ENCODE data around the gene ARHGAP9.

DNA sequence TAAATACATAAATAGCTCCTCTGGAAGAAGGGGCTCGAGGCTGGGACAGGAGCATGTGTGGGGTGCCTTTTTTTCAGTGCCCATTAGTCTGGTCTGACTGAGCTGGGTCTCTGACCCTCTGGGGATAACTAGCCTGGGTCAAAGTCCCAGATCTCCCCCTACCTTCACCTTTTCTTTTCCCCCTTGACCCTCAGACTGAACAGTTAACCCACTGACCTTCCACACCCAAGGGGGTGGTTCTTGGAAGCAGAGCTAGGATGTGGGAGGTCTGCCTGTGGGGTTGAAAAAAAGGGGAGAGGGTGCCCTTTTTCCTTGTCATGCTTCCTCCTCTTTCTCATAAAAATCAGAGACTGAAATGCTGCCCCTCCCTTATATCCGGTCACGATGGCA is 21.0 kb downstream of the ARHGAP9 start:
- TF ChIP-seq, protein P1, sequence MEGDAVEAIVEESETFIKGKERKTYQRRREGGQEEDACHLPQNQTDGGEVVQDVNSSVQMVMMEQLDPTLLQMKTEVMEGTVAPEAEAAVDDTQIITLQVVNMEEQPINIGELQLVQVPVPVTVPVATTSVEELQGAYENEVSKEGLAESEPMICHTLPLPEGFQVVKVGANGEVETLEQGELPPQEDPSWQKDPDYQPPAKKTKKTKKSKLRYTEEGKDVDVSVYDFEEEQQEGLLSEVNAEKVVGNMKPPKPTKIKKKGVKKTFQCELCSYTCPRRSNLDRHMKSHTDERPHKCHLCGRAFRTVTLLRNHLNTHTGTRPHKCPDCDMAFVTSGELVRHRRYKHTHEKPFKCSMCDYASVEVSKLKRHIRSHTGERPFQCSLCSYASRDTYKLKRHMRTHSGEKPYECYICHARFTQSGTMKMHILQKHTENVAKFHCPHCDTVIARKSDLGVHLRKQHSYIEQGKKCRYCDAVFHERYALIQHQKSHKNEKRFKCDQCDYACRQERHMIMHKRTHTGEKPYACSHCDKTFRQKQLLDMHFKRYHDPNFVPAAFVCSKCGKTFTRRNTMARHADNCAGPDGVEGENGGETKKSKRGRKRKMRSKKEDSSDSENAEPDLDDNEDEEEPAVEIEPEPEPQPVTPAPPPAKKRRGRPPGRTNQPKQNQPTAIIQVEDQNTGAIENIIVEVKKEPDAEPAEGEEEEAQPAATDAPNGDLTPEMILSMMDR (IDR thresholded peaks at IDR 0.05): no peak
- TF ChIP-seq ZNF263 (CRISPR knock-in tag; IDR thresholded peaks at IDR 0.05; ENCODE audit: low read depth): no peak
- TF ChIP-seq CREM (CRISPR knock-in tag; IDR thresholded peaks at IDR 0.05): no peak
- TF ChIP-seq, protein P2, sequence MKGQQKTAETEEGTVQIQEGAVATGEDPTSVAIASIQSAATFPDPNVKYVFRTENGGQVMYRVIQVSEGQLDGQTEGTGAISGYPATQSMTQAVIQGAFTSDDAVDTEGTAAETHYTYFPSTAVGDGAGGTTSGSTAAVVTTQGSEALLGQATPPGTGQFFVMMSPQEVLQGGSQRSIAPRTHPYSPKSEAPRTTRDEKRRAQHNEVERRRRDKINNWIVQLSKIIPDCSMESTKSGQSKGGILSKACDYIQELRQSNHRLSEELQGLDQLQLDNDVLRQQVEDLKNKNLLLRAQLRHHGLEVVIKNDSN (CRISPR knock-in tag; IDR thresholded peaks at IDR 0.05): peak; percentile 57; the same call in 1 of the 2 replicates
- no peak for TF ChIP-seq NR3C1 (CRISPR knock-in tag; conservative IDR thresholded peaks at IDR 0.05; ENCODE audit: low read depth)
- no peak for TF ChIP-seq TP53 (CRISPR knock-in tag; IDR thresholded peaks at IDR 0.05)
